ENCODE results near the gene CENPX. TPM values are rescaled to one million over a fixed set of nuclear protein-coding genes. Genes with fewer than 3 reads are reported as not detected.

Gene CENPX
- total and polyA plus RNA-seq, 2 of the 13 experiments (the other 11 are each of a cell fraction or from before 2014, with no cell fraction given): 92.7 to 170 TPM

DNA sequence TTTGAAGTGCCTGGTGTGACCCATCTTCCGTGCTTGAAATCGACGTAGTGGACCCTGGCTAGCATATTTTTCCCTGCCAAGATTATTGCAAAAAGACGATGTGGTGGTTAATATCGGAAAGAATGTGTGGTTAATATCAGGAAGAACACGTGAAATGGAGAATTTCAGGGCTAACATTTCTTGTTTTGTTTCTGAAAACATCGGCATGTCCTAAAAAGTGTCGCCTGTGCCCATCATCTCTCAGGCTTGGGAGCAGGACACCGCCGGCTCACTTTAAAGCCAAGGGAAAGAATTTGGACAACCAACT lies 15.2 kb upstream of the CENPX start:
- ChIA-PET CTCF (ENCODE audit: low intra/inter-chr PET ratio, low total read pairs) (interaction anchor here (1.1 to 1.8 kb wide), 2 partner anchors 13 to 79 kb away, joined by 3 to 7 read pairs; no protein-coding TSS in a partner anchor), POLR2A (interaction anchor here (0.7 to 6.2 kb wide), 53 partner anchors 11 to 335 kb away, joined by 3 to 112 read pairs (median 5); partner anchors contain the start of genes ALYREF, ANAPC11, ARHGDIA and CENPX)
- H3K27me3 ChIP-seq (ENCODE audit: control insufficient read depth in 1 of 2, insufficient read depth in 2 of 2, low read length in 2 of 2): no peaks in the 10 kb centered on the region
- H3K79me2 ChIP-seq (ENCODE audit: insufficient read depth, low read length): peaks cover 13% of the 10 kb centered on the region
- DNase-seq (ENCODE audit: low spot score) (no peak), ATAC-seq (no peak), FAIRE-seq (no peak)
- peak overlapping the region; percentile 8 to 98 (median 16); a peak in 5 of 6 replicates for H3K4me3 ChIP-seq (replicated peaks in 1 of 3; ENCODE audit: insufficient read depth in 1 of 3, low read depth in 2 of 3, low read length in 3 of 3)
- TSS peak; percentile 92 for BruUV-seq (replicated peaks)
- H4K20me1 ChIP-seq (ENCODE audit: insufficient read depth, low read length): peaks cover 20% of the 10 kb centered on the region
- H2AFZ ChIP-seq (ENCODE audit: low read length): peak overlapping the region; percentile 24
- intact Hi-C loops (cut with micrococcal nuclease; ENCODE audit: unreplicated experiment) (loop anchor here (1.0 to 5.0 kb wide), 5 partner anchors 13 to 114 kb away; partner anchors contain the start of genes GPS1, LRRC45 and RFNG), in situ Hi-C loops (cut with HindIII; ENCODE audit: extremely low pct_ligation_motif_present, low pct_unique_long_range_greater_than_20kb) (loop anchor here (5.0 kb wide), 1 partner anchor 119 kb away; no protein-coding TSS in a partner anchor)
- 9% methylated on average over 10 of the region's 10 CpGs for WGBS (ENCODE audit: low lambda C conversion rate)
- peaks cover 5 to 12% of the 10 kb centered on the region in 2 experiments for H3K36me3 ChIP-seq (replicated peaks in 1 of 2; ENCODE audit: control insufficient read depth in 1 of 2, insufficient read depth in 2 of 2, low read length in 2 of 2)
- peaks cover 57% of the 10 kb centered on the region for H3K4me1 ChIP-seq (ENCODE audit: insufficient read depth, low read length)
- peak overlapping the region; percentile 73 for H3K4me2 ChIP-seq (ENCODE audit: low read depth, low read length)
- H3K9me3 ChIP-seq (ENCODE audit: low read length): no peaks in the 10 kb centered on the region
- peak overlapping the region; percentile 91 for H3K27ac ChIP-seq (ENCODE audit: extremely low read length, insufficient read depth, low read length)
- H3K9ac ChIP-seq (ENCODE audit: insufficient read depth, low read depth, low read length): peak overlapping the region; percentile 42
- no peak for TF ChIP-seq ZNF747 (CRISPR knock-in tag; IDR thresholded peaks at IDR 0.05; ENCODE audit: borderline replicate concordance)
- TF ChIP-seq ZNF468 (CRISPR knock-in tag; IDR thresholded peaks at IDR 0.05): no peak
- TF ChIP-seq MXI1 (IDR thresholded peaks at IDR 0.05; ENCODE audit: borderline replicate concordance, low read depth, low read length): peak; percentile 51; the same call in 1 of the 3 replicates
- TF ChIP-seq, protein P1, sequence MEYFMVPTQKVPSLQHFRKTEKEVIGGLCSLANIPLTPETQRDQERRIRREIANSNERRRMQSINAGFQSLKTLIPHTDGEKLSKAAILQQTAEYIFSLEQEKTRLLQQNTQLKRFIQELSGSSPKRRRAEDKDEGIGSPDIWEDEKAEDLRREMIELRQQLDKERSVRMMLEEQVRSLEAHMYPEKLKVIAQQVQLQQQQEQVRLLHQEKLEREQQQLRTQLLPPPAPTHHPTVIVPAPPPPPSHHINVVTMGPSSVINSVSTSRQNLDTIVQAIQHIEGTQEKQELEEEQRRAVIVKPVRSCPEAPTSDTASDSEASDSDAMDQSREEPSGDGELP (IDR thresholded peaks at IDR 0.05; ENCODE audit: borderline replicate concordance, low read depth): 0 out of 2 replicates have a peak, but pooled peaks have one; percentile 2
- 0 out of 2 replicates have a peak, but pooled peaks have one; percentile 6 for TF ChIP-seq SMYD3 (CRISPR knock-in tag; IDR thresholded peaks at IDR 0.05)
- TF ChIP-seq ISL2 (CRISPR knock-in tag; IDR thresholded peaks at IDR 0.05): no peak
- 0 out of 2 replicates have a peak, but pooled peaks have one; percentile 3 for TF ChIP-seq WIZ (CRISPR knock-in tag; IDR thresholded peaks at IDR 0.05)
- peak; percentile 31; the same call in 1 of the 2 replicates for TF ChIP-seq ZNF136 (CRISPR knock-in tag; IDR thresholded peaks at IDR 0.05; ENCODE audit: low read depth)
- no peak for TF ChIP-seq JUND (CRISPR knock-in tag; IDR thresholded peaks at IDR 0.05)
- peak; percentile 64; the same call in 1 of the 2 replicates for TF ChIP-seq TCF7 (IDR thresholded peaks at IDR 0.05; ENCODE audit: low read depth)
- TF ChIP-seq, protein P2, sequence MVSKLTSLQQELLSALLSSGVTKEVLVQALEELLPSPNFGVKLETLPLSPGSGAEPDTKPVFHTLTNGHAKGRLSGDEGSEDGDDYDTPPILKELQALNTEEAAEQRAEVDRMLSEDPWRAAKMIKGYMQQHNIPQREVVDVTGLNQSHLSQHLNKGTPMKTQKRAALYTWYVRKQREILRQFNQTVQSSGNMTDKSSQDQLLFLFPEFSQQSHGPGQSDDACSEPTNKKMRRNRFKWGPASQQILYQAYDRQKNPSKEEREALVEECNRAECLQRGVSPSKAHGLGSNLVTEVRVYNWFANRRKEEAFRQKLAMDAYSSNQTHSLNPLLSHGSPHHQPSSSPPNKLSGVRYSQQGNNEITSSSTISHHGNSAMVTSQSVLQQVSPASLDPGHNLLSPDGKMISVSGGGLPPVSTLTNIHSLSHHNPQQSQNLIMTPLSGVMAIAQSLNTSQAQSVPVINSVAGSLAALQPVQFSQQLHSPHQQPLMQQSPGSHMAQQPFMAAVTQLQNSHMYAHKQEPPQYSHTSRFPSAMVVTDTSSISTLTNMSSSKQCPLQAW (CRISPR knock-in tag; IDR thresholded peaks at IDR 0.05): peak; percentile 76; the same call in 1 of the 2 replicates
- no peak for TF ChIP-seq ZNF230 (CRISPR knock-in tag; IDR thresholded peaks at IDR 0.05)
- TF ChIP-seq, protein P3, sequence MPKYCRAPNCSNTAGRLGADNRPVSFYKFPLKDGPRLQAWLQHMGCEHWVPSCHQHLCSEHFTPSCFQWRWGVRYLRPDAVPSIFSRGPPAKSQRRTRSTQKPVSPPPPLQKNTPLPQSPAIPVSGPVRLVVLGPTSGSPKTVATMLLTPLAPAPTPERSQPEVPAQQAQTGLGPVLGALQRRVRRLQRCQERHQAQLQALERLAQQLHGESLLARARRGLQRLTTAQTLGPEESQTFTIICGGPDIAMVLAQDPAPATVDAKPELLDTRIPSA (CRISPR knock-in tag; IDR thresholded peaks at IDR 0.05; ENCODE audit: borderline replicate concordance): 0 out of 2 replicates have a peak, but pooled peaks have one; percentile 1
- no peak for TF ChIP-seq ZNF670 (CRISPR knock-in tag; IDR thresholded peaks at IDR 0.05; ENCODE audit: borderline replicate concordance)
- TF ChIP-seq TAF15 (IDR thresholded peaks at IDR 0.05; ENCODE audit: low read depth, low read length, poor library complexity, severe bottlenecking): no peak
- no peak for TF ChIP-seq RAD21 (CRISPR knock-in tag; IDR thresholded peaks at IDR 0.05)
- no peak for TF ChIP-seq SOX13 (IDR thresholded peaks at IDR 0.05)
- TF ChIP-seq SOX13 (CRISPR knock-in tag; conservative IDR thresholded peaks at IDR 0.05 in 1 of 2, IDR thresholded peaks at IDR 0.05 in 1 of 2): no peak
- peak; percentile 3; the same call in 1 of the 2 replicates for TF ChIP-seq KAT8 (CRISPR knock-in tag; IDR thresholded peaks at IDR 0.05)
- no peak for TF ChIP-seq HIVEP1 (CRISPR knock-in tag; IDR thresholded peaks at IDR 0.05)
- no peak for TF ChIP-seq ZNF10 (CRISPR knock-in tag; IDR thresholded peaks at IDR 0.05; ENCODE audit: borderline replicate concordance, low read depth)
- peak; percentile 14; the same call in 1 of the 2 replicates for TF ChIP-seq ZFP82 (CRISPR knock-in tag; IDR thresholded peaks at IDR 0.05; ENCODE audit: borderline replicate concordance)
- no peak for TF ChIP-seq ZNF660 (CRISPR knock-in tag; IDR thresholded peaks at IDR 0.05; ENCODE audit: borderline replicate concordance, low read depth)

Data from HepG2 (cell line).